Activated gamma-delta T cell (primary cell): ENCODE measurements around the gene VTI1A.

Experiments
- DNase-seq: peaks from one replicate; lab custom pipeline; 2025; lab: John Stamatoyannopoulos, UW

Gene VTI1A

GRCh38 chr10:112811741-112812551 lies 364.9 kb downstream of the VTI1A start:
- no peak for DNase-seq

- no peak for DNase-seq
These were observed 365.6 kb downstream of the VTI1A start for GRCh38 chr10:112812586-112812985.

GRCh38 chr10:112813866-112814591 lies 367.0 kb downstream of the VTI1A start:
- DNase-seq = no peak

- no peak for DNase-seq
These were observed 368.4 kb downstream of the VTI1A start for GRCh38 chr10:112815269-112816032.

- no peak for DNase-seq
These were observed 369.0 kb downstream of the VTI1A start for GRCh38 chr10:112816033-112816430.

- no peak for DNase-seq
These were observed 369.9 kb downstream of the VTI1A start for GRCh38 chr10:112816891-112817290.

- DNase-seq = no peak
These were observed 371.2 kb downstream of the VTI1A start for GRCh38 chr10:112817981-112818777.

- DNase-seq = no peak
These were observed 372.2 kb downstream of the VTI1A start for GRCh38 chr10:112819231-112819630.

- no peak for DNase-seq
These were observed 373.3 kb downstream of the VTI1A start for GRCh38 chr10:112820320-112820719.

- DNase-seq = no peak
These were observed 374.0 kb downstream of the VTI1A start for GRCh38 chr10:112821038-112821437.

- no peak for DNase-seq
These were observed 374.6 kb downstream of the VTI1A start for GRCh38 chr10:112821663-112822062.

GRCh38 chr10:112823007-112823406 lies 376.0 kb downstream of the VTI1A start:
- no peak for DNase-seq

- no peak for DNase-seq
These were observed 376.6 kb downstream of the VTI1A start for GRCh38 chr10:112823604-112824003.

GRCh38 chr10:112826018-112826697 lies 379.1 kb downstream of the VTI1A start:
- no peak for DNase-seq

GRCh38 chr10:112827086-112827485 lies 380.1 kb downstream of the VTI1A start:
- DNase-seq = no peak

- no peak for DNase-seq
These were observed 380.9 kb downstream of the VTI1A start for GRCh38 chr10:112827951-112828350.

- DNase-seq = no peak
These were observed 384.8 kb downstream of the VTI1A start for GRCh38 chr10:112831859-112832258.

GRCh38 chr10:112832361-112832878 lies 385.4 kb downstream of the VTI1A start:
- no peak for DNase-seq

- no peak for DNase-seq
These were observed 385.9 kb downstream of the VTI1A start for GRCh38 chr10:112832959-112833358.

GRCh38 chr10:112834751-112835181 lies 387.8 kb downstream of the VTI1A start:
- DNase-seq = no peak

GRCh38 chr10:112835217-112835715 lies 388.3 kb downstream of the VTI1A start:
- no peak for DNase-seq
